ENCODE results near the gene GCN1. TPM values are rescaled to one million over a fixed set of nuclear protein-coding genes. Genes with fewer than 3 reads are reported as not detected.

Gene GCN1
- total RNA-seq, 1 donor from 2014 or later = 52.4 TPM

DNA sequence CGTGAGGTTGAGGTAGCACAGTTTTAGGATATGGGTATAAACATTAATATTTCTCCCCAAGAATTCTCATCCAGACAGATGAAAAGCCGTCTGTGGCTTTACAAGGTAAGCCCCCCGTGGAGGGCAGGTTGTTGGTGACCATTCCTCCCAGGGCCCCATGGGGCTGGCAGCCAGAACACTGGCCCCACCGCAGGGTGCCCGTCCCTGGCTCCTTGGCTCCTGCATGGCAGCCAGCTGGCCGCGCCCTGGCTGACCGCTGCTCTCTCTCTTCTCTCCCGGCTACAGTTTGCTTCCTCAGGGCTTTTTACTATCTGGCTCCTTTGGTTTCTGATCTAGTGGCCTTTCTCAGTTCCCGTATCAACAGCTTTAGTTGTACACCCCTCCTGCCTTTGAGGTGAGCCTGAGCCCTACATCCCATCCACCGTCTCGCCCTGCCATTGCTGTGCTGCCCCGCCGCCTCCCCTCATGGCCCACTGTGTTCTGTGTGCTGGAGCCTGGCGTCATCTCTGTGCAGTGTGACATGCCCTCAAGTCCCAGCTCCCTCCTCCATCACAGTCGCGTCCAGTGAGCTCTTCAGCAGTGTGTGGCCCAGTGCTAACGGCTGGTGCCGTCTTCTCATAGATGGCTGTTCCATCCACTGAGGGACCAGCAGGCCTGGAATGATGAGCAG lies 103.8 kb downstream of the GCN1 start:
- Histone ChIP-seq H3K36me3 (ENCODE audit: control insufficient read depth, insufficient read depth, low read length) (peaks cover 14% of the 10 kb centered on the region), H3K27me3 (ENCODE audit: control insufficient read depth, insufficient read depth, low read length) (no peaks in the 10 kb centered on the region), H3K4me3 (ENCODE audit: low read depth, low read length) (no peak overlapping the region)
- DNase-seq (ENCODE audit: low read depth) (no peak), FAIRE-seq (no peak)
- no peak for TF ChIP-seq CTCF (IDR thresholded peaks at IDR 0.05; ENCODE audit: insufficient read depth, low read length, severe bottlenecking)

GRCh38 chr12:120090206-120090605 lies 104.3 kb downstream of the GCN1 start:
- no peak for FAIRE-seq
- H3K4me3 ChIP-seq (ENCODE audit: low read depth, low read length) = no peak overlapping the region
- DNase-seq (ENCODE audit: low read depth) = no peak
- H3K36me3 ChIP-seq (ENCODE audit: control insufficient read depth, insufficient read depth, low read length) = peaks cover 14% of the 10 kb centered on the region
- no peak for TF ChIP-seq CTCF (IDR thresholded peaks at IDR 0.05; ENCODE audit: insufficient read depth, low read length, severe bottlenecking)
- H3K27me3 ChIP-seq (ENCODE audit: control insufficient read depth, insufficient read depth, low read length) = no peaks in the 10 kb centered on the region

DNA sequence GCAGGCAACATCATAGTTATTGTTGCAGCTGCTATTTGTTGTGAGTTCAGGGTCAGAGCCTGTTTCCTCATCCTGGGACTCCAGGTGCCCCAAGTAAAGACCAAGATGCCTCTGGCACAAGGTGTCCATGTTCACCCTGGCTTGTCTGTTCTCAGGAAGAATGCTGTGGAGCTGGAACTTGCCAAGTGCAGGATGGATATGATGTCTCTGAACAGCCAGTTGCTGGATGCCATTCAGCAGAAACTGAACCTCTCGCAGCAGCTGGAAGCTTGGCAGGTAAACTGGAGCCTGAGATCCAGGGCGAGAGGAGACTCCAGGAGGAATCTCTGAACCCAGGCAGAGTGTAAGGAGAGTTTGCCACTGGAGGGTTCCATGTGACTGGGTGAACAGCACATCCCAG lies 104.7 kb downstream of the GCN1 start:
- Histone ChIP-seq H3K36me3 (ENCODE audit: control insufficient read depth, insufficient read depth, low read length) (peaks cover 13% of the 10 kb centered on the region), H3K4me3 (ENCODE audit: low read depth, low read length) (no peak overlapping the region), H3K27me3 (ENCODE audit: control insufficient read depth, insufficient read depth, low read length) (no peaks in the 10 kb centered on the region)
- FAIRE-seq = no peak
- TF ChIP-seq CTCF (IDR thresholded peaks at IDR 0.05; ENCODE audit: insufficient read depth, low read length, severe bottlenecking) = no peak
- DNase-seq (ENCODE audit: low read depth) = no peak

DNA sequence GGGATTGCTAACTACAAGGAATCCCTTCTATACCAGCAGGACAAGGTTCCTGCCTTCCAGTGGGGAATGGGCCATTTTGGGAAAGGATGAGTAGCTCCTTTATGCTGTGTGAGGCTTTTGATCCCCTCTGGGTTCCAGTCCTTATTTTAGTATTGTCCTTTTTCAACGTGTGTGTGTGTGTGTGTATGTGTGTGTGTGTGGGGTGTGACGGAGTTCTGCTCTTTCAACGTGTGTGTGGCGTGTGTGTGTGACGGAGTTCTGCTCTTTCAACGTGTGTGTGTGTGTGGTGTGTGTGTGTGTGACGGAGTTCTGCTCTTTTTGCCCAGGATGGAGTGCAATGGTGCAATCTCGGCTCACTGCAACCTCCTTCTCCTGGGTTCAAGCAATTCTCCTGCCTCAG lies 105.4 kb downstream of the GCN1 start:
- DNase-seq (ENCODE audit: low read depth) = no peak
- no peak overlapping the region for H3K4me3 ChIP-seq (ENCODE audit: low read depth, low read length)
- FAIRE-seq = no peak
- H3K36me3 ChIP-seq (ENCODE audit: control insufficient read depth, insufficient read depth, low read length) = peaks cover 12% of the 10 kb centered on the region
- TF ChIP-seq CTCF (IDR thresholded peaks at IDR 0.05; ENCODE audit: insufficient read depth, low read length, severe bottlenecking) = no peak
- H3K27me3 ChIP-seq (ENCODE audit: control insufficient read depth, insufficient read depth, low read length) = no peaks in the 10 kb centered on the region

- FAIRE-seq = no peak
- peak; percentile 98 for DNase-seq (ENCODE audit: low read depth)
- peaks cover 7% of the 10 kb centered on the region for H3K36me3 ChIP-seq (ENCODE audit: control insufficient read depth, insufficient read depth, low read length)
- H3K4me3 ChIP-seq (ENCODE audit: low read depth, low read length) = peak overlapping the region; percentile 7
- H3K27me3 ChIP-seq (ENCODE audit: control insufficient read depth, insufficient read depth, low read length) = no peaks in the 10 kb centered on the region
- peak; percentile 99 for TF ChIP-seq CTCF (IDR thresholded peaks at IDR 0.05; ENCODE audit: insufficient read depth, low read length, severe bottlenecking)
Observed at GRCh38 chr12:120086801-120087621, 107.5 kb downstream of the GCN1 start.

All from bronchial epithelial cell (primary cell).